HepG2 (cell line): ENCODE results near the gene AHSG. TPM values are rescaled to one million over a fixed set of nuclear protein-coding genes. Genes with fewer than 3 reads are reported as not detected.

Experiments used
- ERF ChIP-seq: IDR thresholded peaks from 2 replicates; pipeline ENCODE4 v1.6.1; 2018; ENCODE audit warnings: missing biosample characterization, missing genetic modification reagents
- GPBP1L1 ChIP-seq: sonication (generic); formaldehyde crosslinking; IDR thresholded peaks from 2 replicates; pipeline ENCODE4 v1.5.0; 2020; ENCODE audit warnings: mild to moderate bottlenecking, missing genetic modification reagents
- LCORL ChIP-seq, 2 experiments: fragments of 450-650 bp in 1 of 2; sonication (generic) in 1 of 2; formaldehyde crosslinking in 1 of 2; IDR thresholded peaks; 2 replicates each; pipeline versions ENCODE4 v1.5.0 to v1.6.1; 2017 to 2020; ENCODE audit warnings: antibody characterized with exemption in 1 of 2, missing genetic modification reagents in 1 of 2
- MZF1 ChIP-seq: sonication (generic); formaldehyde crosslinking; IDR thresholded peaks from 2 replicates; pipeline ENCODE4 v1.8.1; 2023; ENCODE audit warnings: mild to moderate bottlenecking, missing genetic modification reagents, borderline replicate concordance
- SRF ChIP-seq: IDR thresholded peaks from 2 replicates; pipeline ENCODE4 v1.6.1; 2011; ENCODE audit warnings: mild to moderate bottlenecking, low read depth, low read length, moderate library complexity
- SRSF1 ChIP-seq: fragments of 200-400 bp; formaldehyde crosslinking; optimal IDR thresholded peaks from 2 replicates; pipeline ENCODE3; 2017; ENCODE audit warnings: mild to moderate bottlenecking, low read depth, low read length, moderate library complexity
- ZBTB21 ChIP-seq: sonication (generic); formaldehyde crosslinking; IDR thresholded peaks from 2 replicates; pipeline ENCODE4 v1.4.0; 2020; ENCODE audit warnings: missing genetic modification reagents
- ZBTB26 ChIP-seq: IDR thresholded peaks from 2 replicates; pipeline ENCODE4 v1.6.1; 2016; ENCODE audit warnings: missing compliant biosample characterization, missing genetic modification reagents, borderline replicate concordance
- ZFP62 ChIP-seq: sonication (generic); formaldehyde crosslinking; IDR thresholded peaks from 2 replicates; pipeline ENCODE4 v1.4.0; 2020; ENCODE audit warnings: missing genetic modification reagents
- ZNF17 ChIP-seq: sonication (generic); formaldehyde crosslinking; IDR thresholded peaks from 2 replicates; pipeline ENCODE4 v1.5.0; 2020; ENCODE audit warnings: mild to moderate bottlenecking, missing genetic modification reagents
- ZNF329 ChIP-seq: sonication (generic); formaldehyde crosslinking; IDR thresholded peaks from 2 replicates; pipeline ENCODE4 v1.9.0; 2021; ENCODE audit warnings: low read depth, mild to moderate bottlenecking, missing genetic modification reagents
- ZNF337 ChIP-seq: sonication (generic); formaldehyde crosslinking; IDR thresholded peaks from 2 replicates; pipeline ENCODE4 v1.5.1; 2020; ENCODE audit warnings: missing genetic modification reagents, low read depth, mild to moderate bottlenecking, borderline replicate concordance
- ZNF33B ChIP-seq: sonication (generic); formaldehyde crosslinking; IDR thresholded peaks from 2 replicates; pipeline ENCODE4 v1.5.1; 2020; ENCODE audit warnings: mild to moderate bottlenecking, missing genetic modification reagents
- ZNF431 ChIP-seq: sonication (generic); formaldehyde crosslinking; IDR thresholded peaks from 2 replicates; pipeline ENCODE4 v1.9.0; 2022; ENCODE audit warnings: missing genetic modification reagents, low read depth, mild to moderate bottlenecking, borderline replicate concordance
- ZNF572 ChIP-seq: sonication (generic); formaldehyde crosslinking; IDR thresholded peaks from 2 replicates; pipeline ENCODE4 v1.5.1; 2020; ENCODE audit warnings: mild to moderate bottlenecking, missing genetic modification reagents
- ZUFSP ChIP-seq: sonication (generic); formaldehyde crosslinking; IDR thresholded peaks from 2 replicates; pipeline ENCODE4 v1.9.0; 2021; ENCODE audit warnings: missing genetic modification reagents, mild to moderate bottlenecking, borderline replicate concordance
- polyA plus RNA-seq, 8 experiments: library from polyadenylated mRNA; depleted of rRNA in 3 of 8; stranded (reverse) in 7 of 8; unstranded in 1 of 8; fragments of >200 nt; fragmentation: Illumina TruSeq in 4 of 8; extraction: Trizol in 4 of 8; gene quantifications; 2 replicates each; pipeline versions ENCODE4 v1.2.1 to v1.2.3, GENCODE V29; 2011 to 2016; ENCODE audit warnings: low read depth in 4 of 8, missing spikeins in 1 of 8, mixed read lengths in 1 of 8; ENCODE audit not compliant: insufficient read depth in 1 of 8
- total RNA-seq, 5 experiments: library from RNA; depleted of rRNA; stranded (reverse); fragments of >200 nt; fragmentation: Illumina TruSeq; extraction: Trizol; gene quantifications; 2 replicates each; pipeline ENCODE4 v1.2.3, GENCODE V29; 2016; ENCODE audit warnings: low read depth in 1 of 5
- TF ChIP-seq, protein P1 (sequence below): sonication (generic); formaldehyde crosslinking; IDR thresholded peaks from 2 replicates; pipeline ENCODE4 v1.4.0; 2020; ENCODE audit warnings: missing genetic modification reagents
- TF ChIP-seq, protein P2 (sequence below): sonication (generic); formaldehyde crosslinking; IDR thresholded peaks from 2 replicates; pipeline ENCODE4 v1.8.0; 2022; ENCODE audit warnings: missing genetic modification reagents, low read depth, mild to moderate bottlenecking, borderline replicate concordance
- TF ChIP-seq, protein P3 (sequence below): sonication (generic); formaldehyde crosslinking; conservative IDR thresholded peaks from 2 replicates; pipeline ENCODE4 v1.8.1; 2023; ENCODE audit warnings: missing genetic modification reagents

AHSG gene
- total and polyA plus RNA-seq, 2 of the 13 experiments (the other 11 are each of a cell fraction or from before 2014, with no cell fraction given), result 2,043 to 19,152 TPM

- TF ChIP-seq SRSF1 (no peak), ZNF572 (CRISPR knock-in tag) (no peak), ZNF337 (no peak), ZUFSP (CRISPR knock-in tag) (no peak), ZBTB26 (CRISPR knock-in tag) (peak; percentile 92; the same call in 1 of the 2 replicates), GPBP1L1 (no peak), ZBTB21 (CRISPR knock-in tag) (no peak), MZF1 (CRISPR knock-in tag) (no peak), SRF (no peak), ZNF33B (CRISPR knock-in tag) (no peak), ZFP62 (CRISPR knock-in tag) (no peak), ZNF431 (CRISPR knock-in tag) (no peak), ERF (CRISPR knock-in tag) (peak; percentile 43; the same call in 1 of the 2 replicates), ZNF17 (CRISPR knock-in tag) (no peak), LCORL (IDR thresholded peaks at IDR 0.05) (no peak), LCORL (CRISPR knock-in tag; IDR thresholded peaks at IDR 0.05) (peak; percentile 15; the same call in 1 of the 2 replicates), ZNF329 (CRISPR knock-in tag) (peak; percentile 79)
- TF ChIP-seq, protein P1, sequence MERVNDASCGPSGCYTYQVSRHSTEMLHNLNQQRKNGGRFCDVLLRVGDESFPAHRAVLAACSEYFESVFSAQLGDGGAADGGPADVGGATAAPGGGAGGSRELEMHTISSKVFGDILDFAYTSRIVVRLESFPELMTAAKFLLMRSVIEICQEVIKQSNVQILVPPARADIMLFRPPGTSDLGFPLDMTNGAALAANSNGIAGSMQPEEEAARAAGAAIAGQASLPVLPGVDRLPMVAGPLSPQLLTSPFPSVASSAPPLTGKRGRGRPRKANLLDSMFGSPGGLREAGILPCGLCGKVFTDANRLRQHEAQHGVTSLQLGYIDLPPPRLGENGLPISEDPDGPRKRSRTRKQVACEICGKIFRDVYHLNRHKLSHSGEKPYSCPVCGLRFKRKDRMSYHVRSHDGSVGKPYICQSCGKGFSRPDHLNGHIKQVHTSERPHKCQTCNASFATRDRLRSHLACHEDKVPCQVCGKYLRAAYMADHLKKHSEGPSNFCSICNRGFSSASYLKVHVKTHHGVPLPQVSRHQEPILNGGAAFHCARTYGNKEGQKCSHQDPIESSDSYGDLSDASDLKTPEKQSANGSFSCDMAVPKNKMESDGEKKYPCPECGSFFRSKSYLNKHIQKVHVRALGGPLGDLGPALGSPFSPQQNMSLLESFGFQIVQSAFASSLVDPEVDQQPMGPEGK (CRISPR knock-in tag), result peak; percentile 90
- TF ChIP-seq, protein P2, sequence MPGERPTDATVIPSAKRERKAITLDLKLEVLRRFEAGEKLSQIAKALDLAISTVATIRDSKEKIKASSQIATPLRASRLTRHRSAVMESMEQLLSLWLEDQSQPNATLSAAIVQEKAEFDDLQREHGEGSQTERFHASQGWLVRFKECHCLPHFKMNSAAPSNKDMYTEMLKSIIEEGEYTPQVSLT, result no peak
- TF ChIP-seq, protein P3, sequence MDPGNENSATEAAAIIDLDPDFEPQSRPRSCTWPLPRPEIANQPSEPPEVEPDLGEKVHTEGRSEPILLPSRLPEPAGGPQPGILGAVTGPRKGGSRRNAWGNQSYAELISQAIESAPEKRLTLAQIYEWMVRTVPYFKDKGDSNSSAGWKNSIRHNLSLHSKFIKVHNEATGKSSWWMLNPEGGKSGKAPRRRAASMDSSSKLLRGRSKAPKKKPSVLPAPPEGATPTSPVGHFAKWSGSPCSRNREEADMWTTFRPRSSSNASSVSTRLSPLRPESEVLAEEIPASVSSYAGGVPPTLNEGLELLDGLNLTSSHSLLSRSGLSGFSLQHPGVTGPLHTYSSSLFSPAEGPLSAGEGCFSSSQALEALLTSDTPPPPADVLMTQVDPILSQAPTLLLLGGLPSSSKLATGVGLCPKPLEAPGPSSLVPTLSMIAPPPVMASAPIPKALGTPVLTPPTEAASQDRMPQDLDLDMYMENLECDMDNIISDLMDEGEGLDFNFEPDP, result no peak
Observed at GRCh38 chr3:186567072-186567921, 45.6 kb upstream of the AHSG start, which contains the start of gene TBCCD1 (continued).
